Right kidney (tissue), 9 donors: ENCODE measurements around the gene PI3.
"Not testable (repeated sequence)": the region's sequence is repeated elsewhere in the genome, so short reads cannot be mapped to it uniquely, and the experiment has no call there.

Source experiments
- DNase-seq: peaks from one replicate; pipeline ENCODE4 v3.0.0-alpha.2; 2016
- long read RNA-seq, 8 donors: transcript quantifications; one replicate each; lab custom pipeline, GENCODE V29; 2026

Gene PI3
- long read RNA-seq, donor 1 = 0 reads
- long read RNA-seq, donor 2 = 0 reads
- long read RNA-seq, donor 3 = 0 reads
- long read RNA-seq, donor 4 = 0 reads
- long read RNA-seq, donor 5 = 0 reads
- long read RNA-seq, donor 6 = 0 reads
- long read RNA-seq, donor 7 = 0 reads
- long read RNA-seq, donor 8 = 0 reads

DNA sequence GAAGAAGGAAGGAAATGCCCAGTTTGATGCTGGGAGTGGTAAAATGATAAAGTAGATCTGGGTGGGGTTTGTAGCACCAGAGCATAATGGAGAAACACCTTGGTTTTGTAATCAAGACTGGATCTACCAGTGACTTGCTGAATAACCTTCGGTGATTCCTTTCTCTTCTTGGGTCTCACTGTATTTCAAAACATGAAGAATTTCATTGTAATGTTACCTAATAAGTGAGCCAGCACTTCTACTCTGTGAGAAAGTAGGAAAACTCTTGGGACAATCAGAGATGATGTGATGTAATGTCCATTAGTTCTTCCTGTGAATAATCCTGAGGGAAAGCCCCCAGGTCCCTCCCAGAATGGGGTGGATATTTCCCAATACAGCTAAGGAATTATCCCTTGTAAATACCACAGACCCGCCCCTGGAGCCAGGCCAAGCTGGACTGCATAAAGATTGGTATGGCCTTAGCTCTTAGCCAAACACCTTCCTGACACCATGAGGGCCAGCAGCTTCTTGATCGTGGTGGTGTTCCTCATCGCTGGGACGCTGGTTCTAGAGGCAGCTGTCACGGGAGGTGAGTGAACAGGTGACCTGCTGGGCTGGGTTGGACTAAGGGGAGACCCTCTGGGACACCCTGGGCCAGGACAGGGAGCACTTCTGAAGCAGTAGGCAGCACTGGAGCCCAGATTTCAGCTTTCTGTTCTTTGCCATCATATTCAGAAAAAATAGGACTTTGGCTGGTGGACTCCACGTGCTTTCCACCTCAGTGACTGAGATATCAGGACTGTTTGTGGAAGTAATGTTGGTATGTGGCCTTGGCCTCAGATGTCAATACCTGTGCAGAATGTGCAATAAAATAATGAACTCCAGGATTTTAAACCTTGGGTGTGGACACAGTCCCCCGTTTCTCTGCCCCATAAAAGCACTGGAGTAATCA, at the start of gene PI3:
PI3 (plus strand) TSS at position 469 of the 931 bp plus-strand sequence; CDS start at position 490, 21 bp downstream.
- no peak for DNase-seq

DNA sequence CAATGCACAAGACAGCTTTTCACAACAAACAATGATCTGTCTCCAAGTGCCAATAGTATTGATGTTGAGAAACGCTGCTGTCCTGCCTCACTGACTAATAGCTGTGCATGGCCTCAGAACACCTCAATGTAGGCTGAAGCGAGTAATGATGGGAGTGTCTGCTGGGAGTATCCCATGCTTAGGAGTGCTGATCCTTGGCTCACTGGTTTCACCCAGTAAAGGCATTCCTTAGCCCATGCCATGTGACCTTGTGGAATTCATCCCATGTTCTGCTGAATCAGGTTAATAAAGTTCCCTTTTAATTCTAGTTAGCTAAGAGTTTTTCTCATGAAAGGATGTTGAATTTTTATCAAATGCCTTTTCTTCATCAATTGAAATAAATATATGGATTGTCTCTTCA, 46.6 kb upstream of the PI3 start:
- no peak for DNase-seq

DNA sequence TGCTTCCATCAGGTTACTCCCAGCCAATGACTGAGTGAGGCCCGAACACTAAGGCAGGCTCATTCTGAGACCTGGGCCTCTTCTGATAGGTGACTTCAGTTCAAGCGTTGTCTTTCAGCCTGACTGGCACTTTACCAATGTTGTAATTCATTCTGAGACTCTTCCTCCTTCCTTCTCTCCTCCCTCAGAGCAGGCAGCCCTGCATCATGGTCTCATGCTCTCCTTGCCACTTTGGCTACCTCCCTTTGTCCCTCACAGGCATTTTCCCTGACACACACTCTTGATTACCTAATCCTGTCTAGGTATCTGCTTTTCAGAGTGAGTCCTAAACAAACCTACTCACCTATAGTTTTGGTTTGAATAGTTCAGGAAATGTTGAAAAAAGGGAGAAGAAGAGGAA, 37.8 kb upstream of the PI3 start:
- no peak for DNase-seq

DNA sequence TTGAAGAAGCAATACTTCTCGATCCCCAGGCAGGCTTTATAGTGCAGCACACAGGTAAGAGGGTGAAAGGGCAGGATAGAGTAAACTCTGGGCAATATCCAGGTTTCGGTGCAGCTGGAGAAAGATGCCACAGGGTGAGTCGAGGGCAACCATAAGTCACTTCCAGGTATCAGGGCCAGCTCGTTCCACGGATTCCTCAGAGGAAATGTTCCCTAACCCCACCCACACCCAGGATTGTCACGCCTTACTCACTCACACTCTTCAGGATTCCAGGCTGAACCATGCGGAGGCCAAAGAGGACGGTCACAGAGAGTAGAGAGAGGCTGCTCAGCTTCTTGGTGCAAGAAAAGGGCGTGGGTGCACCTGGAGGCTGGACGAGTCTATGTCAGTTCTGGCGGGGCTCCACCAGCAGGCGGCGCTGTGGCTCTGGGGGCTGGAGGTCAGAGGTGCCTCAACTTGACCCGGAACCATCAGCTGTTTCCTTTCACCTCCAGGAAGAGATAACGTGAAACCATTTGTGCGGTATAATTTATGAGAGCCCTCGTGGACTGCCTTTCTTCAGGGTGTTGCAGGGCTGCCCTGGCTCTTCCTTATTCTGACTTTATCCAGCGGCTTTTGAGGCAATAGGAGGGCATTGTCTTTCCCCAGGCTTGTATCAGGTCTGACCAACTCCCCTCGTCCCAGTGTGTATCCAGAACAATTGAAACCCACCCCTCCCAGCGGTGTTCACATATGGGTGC, 36.0 kb upstream of the PI3 start:
- no peak for DNase-seq

GRCh38 chr20:45139733-45140375, 34.8 kb upstream of the PI3 start:
- not testable (repeated sequence) for DNase-seq

DNA sequence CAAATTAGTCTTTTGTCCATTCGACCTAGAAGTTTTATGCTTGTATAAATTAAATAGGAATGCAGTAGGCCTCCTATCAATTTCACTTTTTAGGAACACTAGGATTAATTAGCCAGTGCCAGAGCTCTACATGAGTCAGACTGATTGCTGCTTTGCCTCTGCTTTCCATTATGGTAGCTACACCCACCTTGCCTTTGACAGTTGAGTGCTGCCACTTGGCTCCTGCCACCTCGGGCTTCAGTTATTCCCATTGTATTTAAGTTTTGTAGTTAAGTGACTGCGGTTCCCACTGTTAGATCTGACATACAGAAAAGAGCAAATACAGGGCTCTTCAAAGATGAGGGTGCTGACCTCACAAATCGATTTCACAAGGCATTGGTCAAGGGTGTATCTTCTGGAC, 33.9 kb upstream of the PI3 start:
- DNase-seq = no peak

DNA sequence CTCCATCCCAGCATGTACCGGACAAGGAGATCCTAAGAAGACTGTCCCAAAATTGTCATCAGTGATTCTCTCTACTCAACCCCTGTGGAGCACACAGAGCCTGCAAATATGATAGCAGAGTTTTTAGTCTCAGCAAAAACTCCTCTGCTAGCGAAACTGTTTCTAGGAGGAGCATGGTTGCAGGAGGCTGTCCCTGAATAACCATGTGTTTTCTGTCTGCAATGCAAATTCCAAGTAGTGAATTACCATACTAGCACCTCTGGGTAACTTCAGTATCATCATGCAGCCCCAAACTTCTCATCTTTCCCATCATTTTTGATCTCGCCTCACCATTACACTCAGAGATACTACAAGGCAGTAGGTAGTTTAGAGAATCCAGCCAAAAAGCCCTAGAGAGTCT, 25.6 kb upstream of the PI3 start:
- no peak for DNase-seq

DNA sequence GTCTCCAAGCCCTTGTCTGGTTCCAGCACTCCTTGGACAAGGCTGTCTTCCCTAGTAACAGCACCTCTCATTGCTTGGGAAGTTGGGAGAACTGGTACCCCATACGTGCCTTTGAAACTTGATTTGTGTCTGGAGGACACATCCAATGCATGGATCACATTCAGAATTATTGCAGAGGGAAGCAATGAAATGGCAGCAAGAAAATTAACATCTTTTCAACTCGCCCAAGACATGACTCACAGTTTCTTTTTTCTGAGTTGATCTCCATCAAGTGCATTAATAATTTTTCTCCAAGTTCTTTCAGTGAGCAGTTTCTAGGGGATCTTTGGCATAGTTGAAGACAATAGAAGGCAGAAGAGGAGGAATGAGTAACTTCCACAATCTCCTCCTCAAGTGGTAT, 22.3 kb upstream of the PI3 start:
- DNase-seq = no peak

GRCh38 chr20:45153147-45153546, 21.6 kb upstream of the PI3 start:
- DNase-seq = no peak

GRCh38 chr20:45153752-45154151, 20.9 kb upstream of the PI3 start:
- no peak for DNase-seq

- DNase-seq = no peak
These were observed 20.5 kb upstream of the PI3 start for GRCh38 chr20:45154183-45154582.

DNA sequence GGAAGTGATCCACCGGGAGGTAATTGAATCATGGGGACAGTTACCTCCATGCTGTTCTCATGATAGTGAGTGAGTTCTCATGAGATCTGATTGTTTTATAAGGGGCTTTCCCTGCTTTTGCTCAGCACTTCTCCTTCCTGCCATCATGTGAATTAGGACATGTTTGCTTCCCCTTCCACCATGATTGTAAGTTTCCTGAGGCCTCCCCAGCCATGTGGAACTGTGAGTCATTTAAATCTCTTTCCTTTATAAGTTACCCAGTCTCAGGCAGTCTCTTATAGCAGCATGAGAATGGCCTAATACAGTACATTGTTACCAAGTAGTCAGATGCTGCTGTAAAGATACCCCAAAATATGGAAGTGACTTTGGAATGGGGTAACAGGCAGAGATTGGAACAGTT, 19.9 kb upstream of the PI3 start:
- not testable (repeated sequence) for DNase-seq

GRCh38 chr20:45156713-45157112, 18.0 kb upstream of the PI3 start:
- no peak for DNase-seq

DNA sequence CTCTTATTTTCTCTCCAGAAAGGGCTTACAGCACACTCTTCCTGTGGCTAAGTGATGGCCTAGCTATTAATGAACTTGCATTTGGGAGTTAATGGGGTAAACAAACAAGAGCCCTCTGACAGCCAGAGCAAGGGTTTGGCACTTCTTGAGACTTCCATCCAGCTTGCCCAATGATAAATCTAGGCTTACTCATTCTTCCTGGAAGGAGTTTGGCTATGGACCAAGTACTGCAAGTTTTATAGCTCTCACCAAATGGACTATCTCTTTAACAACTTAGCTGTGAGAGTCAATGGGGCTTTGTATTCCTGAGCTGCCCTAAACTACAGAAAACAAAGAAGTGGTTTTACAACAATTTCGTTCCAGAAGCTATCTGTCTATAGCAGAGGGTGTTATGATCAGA, 16.7 kb upstream of the PI3 start:
- no peak for DNase-seq

DNA sequence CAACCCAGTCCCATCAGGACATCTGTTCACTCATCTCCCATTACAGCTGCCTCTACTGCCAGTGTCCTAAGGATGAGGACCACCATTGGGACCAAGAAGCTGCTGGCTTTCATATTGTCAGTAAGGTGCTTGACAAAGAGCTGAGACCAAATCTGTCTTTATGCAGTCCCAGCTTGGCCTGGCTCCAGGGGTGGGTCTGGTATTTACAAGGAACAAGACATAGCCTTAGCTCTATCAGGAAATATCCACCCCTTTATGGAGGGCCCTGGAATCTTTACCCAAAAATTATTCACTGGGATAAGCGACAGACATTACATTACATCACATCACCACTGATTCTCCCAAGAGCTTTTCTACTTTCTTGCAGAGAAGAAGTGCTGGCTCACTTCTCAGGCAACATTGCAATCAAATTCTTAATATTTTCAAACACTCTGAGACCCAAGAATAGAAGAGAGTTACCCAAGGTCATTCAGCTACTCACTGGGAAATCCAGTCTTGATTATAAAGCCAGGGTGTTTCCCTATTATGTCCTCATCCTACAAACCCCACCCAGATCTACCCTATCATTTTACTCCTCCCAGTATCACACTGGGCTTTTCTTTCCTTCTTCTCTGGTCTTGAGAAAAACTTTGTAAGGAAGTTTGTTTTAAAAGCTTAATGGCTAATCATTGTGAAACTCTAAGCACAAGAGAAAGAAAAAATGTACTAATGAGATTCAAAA, 11.5 kb upstream of the PI3 start:
- DNase-seq = no peak

GRCh38 chr20:45164906-45165305, 9.8 kb upstream of the PI3 start:
- DNase-seq = no peak

DNA sequence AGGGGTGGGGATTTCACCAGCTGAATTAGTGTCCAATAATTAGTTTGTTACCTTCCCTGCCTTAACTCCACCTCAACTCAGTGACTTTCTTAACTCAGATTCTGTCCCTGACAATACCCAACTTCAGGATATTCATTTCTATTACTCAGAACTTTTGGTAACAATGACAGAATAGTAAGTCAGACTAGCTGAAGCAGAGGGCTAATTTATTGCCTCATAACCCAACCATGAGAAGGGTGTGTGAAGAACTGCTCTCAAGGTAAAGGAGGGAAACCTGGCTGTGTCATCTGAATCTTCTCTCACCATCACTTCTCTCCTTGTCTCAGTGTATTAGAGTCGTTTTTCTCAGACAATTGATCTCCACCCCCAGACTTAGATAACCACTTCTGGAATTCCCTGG, 1.2 kb upstream of the PI3 start:
- DNase-seq = no peak

GRCh38 chr20:45176526-45177267, 2.0 kb downstream of the PI3 start:
- no peak for DNase-seq

DNA sequence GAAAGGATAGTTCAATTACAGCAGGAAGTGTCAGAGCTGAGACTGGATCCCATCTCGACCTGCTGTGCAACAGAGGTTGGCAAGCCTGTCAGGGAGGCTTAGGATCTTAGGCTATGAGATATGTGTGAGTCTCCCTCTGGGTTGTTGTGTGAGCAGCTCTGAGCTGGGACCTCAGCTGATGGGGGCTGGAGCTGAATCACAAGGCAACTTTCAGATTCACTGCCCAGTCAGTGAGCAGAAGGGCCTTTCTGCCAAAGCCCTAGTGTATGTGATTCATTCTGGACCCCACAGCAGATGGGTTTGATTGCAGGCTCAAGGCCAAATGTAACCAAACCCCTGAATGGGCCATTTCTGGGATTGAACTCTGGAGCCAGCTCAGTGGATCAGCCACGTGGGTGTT, 4.5 kb downstream of the PI3 start:
- no peak for DNase-seq

- no peak for DNase-seq
These were observed 6.9 kb downstream of the PI3 start for GRCh38 chr20:45181639-45182038.

DNA sequence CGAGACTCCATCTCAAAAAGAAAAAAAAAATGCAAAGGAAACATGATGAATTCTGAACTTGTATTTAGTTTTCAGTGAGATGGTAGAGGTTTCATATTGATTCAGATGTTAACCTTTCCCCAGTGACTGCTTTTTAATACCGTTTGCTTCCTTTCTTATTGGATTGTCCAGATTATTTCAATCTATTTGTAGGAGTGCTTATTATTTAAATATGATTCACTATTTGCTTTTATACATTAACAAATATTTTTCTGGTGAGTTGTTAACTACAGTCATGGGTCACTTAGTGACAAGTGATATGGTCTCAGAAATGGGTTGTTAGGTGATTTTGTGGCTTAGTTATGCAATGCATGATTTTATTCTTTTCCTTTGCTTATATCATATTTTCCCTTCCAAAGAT, 8.4 kb downstream of the PI3 start:
- DNase-seq = no peak
